Motor neuron (in vitro differentiated cells): ENCODE results near the gene SH3BP4. TPM values are rescaled to one million over a fixed set of nuclear protein-coding genes. Genes with fewer than 3 reads are reported as not detected.

Experiments used
- ATAC-seq, 8 experiments: fragments of 200-7000 bp; cut with Tn5 transposase; replicated peaks in 6 of 8; 2 replicates each; pipeline ENCODE4 v1.8.0; 2021; ENCODE audit warnings: mild to moderate bottlenecking in 8 of 8, moderate library complexity in 8 of 8
- H3K27ac ChIP-seq, 2 donors: fragments of 250-450 bp; sonication (Bioruptor Pico); 2 replicates each; pipeline ENCODE4 v1.9.0; 2021; ENCODE audit warnings: antibody characterized with exemption in 2 of 2, mild to moderate bottlenecking in 2 of 2, moderate library complexity in 1 of 2
- H3K4me1 ChIP-seq, 2 donors: fragments of 250-450 bp; sonication (Bioruptor Pico); replicated peaks in 1 of 2; 2 replicates each; pipeline ENCODE4 v1.6.1; 2021; ENCODE audit warnings: antibody characterized with exemption in 2 of 2, mild to moderate bottlenecking in 2 of 2, moderate library complexity in 1 of 2
- H3K4me3 ChIP-seq, 5 donors: fragments of 250-450 bp; sonication (Bioruptor Pico); 2 replicates each; pipeline ENCODE4 v1.9.0; 2021; ENCODE audit warnings: antibody characterized with exemption in 5 of 5, mild to moderate bottlenecking in 5 of 5, moderate library complexity in 4 of 5
- WGBS, 10 experiments: fragments of 450-650 bp; shearing (Covaris generic); methylation state at CpG; one replicate each; pipeline ENCODE4 v1.0.0; 2022; 5-methylcytosine and 5-hydroxymethylcytosine counted together
- in situ Hi-C, 9 experiments: fragments of 400-800 bp; cut with MboI; loops; one replicate each; pipeline ENCODE4 v1.15.0; 2021; ENCODE audit warnings: low sequenced_read_pairs in 9 of 9, low pct_unique_long_range_greater_than_20kb in 2 of 9; ENCODE audit not compliant: unreplicated experiment in 9 of 9
- total RNA-seq, 8 experiments: library from RNA; unstranded; fragments of 300-600 nt; gene quantifications; 2 replicates each; pipeline versions ENCODE4 v1.2.3 to v1.2.4, GENCODE V29; 2022

SH3BP4 gene
- total RNA-seq, 8 experiments from 2014 or later, result 16.7 to 41.1 (median 26.7) TPM

DNA sequence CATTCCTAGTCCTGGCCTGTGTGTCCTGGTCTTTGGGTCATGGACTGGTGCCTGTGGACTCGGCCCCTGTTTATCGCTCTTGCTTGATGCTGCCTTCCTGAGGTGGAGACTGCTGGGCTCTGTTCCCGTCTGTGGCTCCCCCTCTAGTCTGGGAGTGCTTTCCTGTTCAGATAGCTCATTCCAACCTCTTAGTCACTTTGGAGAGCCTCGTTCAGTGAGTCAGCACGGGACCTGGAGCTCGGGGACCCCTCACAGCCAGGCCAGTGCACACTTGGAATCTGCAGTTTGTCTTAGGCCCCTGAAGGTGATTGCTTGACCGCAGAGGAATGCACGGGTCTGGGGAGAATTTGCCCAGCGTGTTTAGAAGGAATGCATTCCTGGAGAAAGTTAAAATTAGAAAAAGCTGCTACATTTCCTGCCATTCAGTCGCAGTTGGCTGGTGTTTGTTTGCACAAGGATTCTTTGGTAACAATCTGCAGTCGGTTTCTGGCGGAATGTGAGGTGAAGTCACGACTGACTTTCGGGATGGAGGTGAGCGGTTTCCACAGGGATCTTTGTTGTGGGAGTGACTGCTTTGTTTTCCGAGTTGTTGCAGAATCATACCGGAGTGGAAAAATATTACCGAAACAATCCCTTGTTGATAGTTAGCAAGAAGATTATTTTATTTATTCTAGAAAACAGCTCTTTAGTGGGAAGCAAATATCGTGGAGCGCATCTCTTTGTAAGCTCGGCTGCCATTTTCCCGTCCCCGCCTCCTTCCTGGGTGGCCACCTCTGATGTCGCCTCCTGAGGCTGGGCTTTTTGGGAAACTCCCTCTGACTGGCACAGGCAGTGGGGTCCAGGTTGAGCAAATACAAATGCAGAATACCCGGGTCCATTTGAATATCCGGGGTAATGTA lies 29.6 kb downstream of the SH3BP4 start:
- ATAC-seq, result peak; percentile 75 to 95 (median 87)
- no peak overlapping the region for H3K4me3 ChIP-seq
- in situ Hi-C loops, result no loop called here
- H3K27ac ChIP-seq, result peak overlapping the region in 1 of 2 donors; percentile 37
- H3K4me1 ChIP-seq, result peaks cover 33 to 46% of the 10 kb centered on the region in 2 donors
- WGBS, 10 experiments, result 7 to 90% (median 53%) methylated on average over 3 to 22 of the region's 26 CpGs; no CpG with 5 or more reads in 1 of the 10 experiments

DNA sequence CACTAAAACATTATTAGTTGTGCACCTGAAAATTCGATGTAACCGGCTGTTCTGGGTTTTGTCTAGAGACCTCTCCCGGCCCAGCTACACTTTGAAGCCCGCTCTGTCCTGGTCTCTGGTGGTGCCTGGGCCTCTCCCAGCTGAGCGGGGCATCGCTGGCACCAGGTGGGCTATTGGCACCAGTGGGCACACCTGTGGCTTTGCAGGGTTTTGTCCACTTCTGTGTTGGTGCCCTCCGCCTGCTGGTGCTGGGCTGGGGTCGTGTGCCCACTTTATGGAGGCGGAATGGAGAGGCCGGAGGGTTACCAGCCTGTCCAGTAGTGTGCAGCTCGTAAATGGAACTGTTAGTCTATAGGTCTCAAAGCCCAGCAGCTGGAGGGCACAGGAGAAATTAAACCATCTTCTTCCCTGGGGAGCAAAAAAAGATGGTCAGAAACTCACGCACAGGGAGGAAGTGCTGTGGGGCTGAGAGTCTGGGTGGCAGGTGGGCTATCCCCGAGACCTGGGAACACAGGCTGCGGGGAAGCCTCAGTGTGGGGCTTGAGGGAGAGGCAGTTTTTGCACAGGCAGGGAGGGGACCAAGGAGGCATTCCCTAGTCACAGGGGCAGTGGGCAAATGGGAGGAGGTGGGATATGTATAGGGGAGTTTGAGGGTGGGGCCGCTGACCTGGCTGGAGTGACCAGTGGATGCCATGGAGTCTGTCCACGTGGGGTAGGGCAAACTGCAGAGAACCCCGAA lies 30.4 kb downstream of the SH3BP4 start:
- H3K4me3 ChIP-seq, result no peak overlapping the region
- no peak for ATAC-seq
- no peak overlapping the region for H3K27ac ChIP-seq
- in situ Hi-C loops, result no loop called here
- peaks cover 25 to 39% of the 10 kb centered on the region in 2 donors for H3K4me1 ChIP-seq
- 91 to 96% (median 94%) methylated on average over 3 to 9 of the region's 17 CpGs; no CpG with 5 or more reads in 7 of the 10 experiments for WGBS, 10 experiments

DNA sequence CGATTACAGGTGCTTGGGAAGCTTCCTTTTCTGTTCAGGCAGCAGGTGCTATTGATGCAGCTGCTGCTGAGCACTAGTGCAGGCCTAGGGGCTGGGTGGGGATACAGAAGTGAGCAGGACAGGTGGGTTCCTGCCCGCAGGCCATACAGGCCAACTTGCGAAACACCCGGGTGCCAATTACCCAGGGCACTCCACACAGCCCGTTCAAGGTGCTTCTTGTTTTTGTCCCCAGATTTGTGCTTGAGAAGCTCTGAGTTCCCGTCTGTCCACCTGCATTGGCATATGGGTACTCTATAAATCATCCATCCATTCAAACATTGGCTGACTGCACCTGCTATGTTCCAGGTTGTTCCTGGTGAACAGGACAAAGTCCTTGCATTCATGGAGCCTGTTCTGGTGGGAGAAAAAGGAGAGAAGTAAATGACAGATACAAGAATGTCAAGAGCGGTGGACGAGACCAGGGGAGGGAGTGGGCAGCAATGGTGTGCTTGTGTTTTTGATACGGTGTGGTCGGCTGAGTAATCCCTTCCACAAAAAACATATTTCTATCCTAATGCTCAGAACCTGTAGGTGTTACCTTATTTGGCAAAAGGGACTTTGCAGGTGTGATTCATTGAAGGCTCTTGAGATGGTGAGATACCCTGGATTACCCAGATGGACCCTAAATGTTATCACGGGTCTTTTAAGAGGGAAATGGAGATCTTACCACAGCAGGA lies 31.4 kb downstream of the SH3BP4 start:
- in situ Hi-C loops, result no loop called here
- Histone ChIP-seq H3K27ac (no peak overlapping the region), H3K4me3 (no peak overlapping the region), H3K4me1 (peaks cover 21 to 39% of the 10 kb centered on the region in 2 donors)
- 40 to 100% (median 89%) methylated on average over 1 to 8 of the region's 11 CpGs; no CpG with 5 or more reads in 2 of the 10 experiments for WGBS, 10 experiments
- no peak for ATAC-seq

DNA sequence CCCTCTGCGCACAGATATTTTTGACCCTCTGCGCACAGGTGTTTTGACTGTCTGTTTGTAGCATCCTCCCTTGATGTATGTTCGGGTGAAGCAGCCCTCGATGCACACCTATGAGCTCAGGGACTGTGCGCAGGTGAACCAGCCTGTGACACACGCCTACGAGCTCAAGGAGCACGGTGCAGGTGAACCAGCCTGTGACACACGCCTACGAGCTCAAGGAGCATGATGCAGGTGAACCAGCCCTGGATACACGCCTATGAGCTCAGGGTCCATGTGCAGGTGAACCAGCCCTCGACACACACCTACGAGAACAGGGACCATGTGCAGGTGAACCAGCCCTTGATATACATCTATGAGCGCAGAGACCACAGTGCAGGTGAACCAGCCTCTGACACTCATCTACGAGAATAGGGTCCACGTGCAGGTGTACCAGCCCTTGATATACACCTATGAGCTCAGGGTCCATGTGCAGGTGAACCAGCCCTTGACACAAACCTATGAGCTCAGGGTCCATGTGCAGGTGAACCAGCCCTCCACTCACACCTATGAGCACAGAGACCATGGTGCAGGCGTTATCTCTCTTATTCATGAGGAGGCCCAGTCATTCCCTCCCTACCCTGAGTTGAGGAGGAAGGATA lies 33.9 kb downstream of the SH3BP4 start:
- in situ Hi-C loops, result no loop called here
- ATAC-seq, result no peak
- H3K4me1 ChIP-seq, result peaks cover 14 to 33% of the 10 kb centered on the region in 2 donors
- no peak overlapping the region for H3K4me3 ChIP-seq
- H3K27ac ChIP-seq, result no peak overlapping the region
- WGBS, 10 experiments, result 94 to 100% (median 100%) methylated on average over 1 to 11 of the region's 17 CpGs; no CpG with 5 or more reads in 3 of the 10 experiments

DNA sequence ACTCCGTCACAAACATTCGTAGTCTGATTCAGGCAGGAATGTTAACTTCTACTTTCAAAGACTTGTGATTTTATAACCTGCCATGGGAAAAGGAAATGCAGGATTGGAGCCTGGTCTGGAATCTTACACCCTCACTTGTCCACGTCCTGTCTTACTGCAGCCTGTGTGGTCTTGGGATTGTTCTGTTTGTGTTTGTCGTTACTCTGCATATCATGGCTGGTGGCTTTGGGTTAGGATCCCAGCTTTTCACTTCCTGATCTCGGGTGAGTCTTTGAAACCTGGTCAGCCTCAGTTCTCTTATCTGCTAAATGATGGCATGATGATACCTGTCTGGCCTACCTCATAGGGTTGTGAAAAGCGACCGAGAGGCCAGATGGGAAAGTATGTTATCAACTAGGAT lies 34.6 kb downstream of the SH3BP4 start:
- Histone ChIP-seq H3K27ac (no peak overlapping the region), H3K4me1 (peaks cover 8 to 29% of the 10 kb centered on the region in 2 donors), H3K4me3 (no peak overlapping the region)
- no peak for ATAC-seq
- 92 to 100% (median 95%) methylated on average over 2 to 7 of the region's 7 CpGs; no CpG with 5 or more reads in 3 of the 10 experiments for WGBS, 10 experiments
- in situ Hi-C loops, result no loop called here

DNA sequence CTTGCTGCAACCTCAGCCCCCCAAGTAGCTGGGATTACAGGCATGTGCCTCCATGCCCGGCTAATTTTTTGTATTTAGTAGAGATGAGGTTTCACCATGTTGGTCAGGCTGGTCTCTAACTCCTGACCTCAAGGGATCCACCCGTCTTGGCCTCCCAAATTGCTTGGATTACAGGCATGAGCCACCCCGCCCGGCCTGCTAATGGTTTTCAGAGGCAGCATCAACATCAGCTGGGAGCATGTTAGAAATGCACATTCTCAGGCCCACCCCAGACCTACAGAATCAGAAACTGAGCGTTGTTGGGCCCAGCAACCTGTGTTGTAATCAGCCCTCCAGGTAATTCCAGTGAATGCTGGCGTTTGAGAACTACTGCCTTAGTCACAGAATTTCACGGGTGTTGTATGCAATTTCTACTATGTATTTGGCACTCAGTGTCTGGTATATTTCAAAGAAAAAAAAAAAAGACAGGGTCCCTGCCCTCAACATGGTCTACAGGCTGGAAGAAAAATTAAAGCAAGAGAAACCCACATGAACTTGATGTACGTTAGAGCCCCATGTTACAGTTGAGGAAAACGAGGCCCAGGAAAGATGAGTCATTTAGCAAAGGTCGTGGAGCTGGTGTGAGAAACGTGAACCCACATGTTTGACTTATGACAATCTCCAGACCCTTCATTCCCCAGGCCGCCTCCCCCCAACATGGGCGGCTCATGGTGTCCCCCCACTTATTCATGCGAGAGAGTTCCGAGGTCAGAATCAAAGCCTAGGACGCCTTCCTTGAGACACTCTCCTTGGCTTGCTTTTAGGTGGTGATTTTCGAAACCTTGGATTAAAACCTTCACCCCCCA lies 35.3 kb downstream of the SH3BP4 start:
- in situ Hi-C loops, result no loop called here
- peaks cover under 1 to 27% of the 10 kb centered on the region in 2 donors for H3K4me1 ChIP-seq
- 80 to 100% (median 92%) methylated on average over 2 to 13 of the region's 17 CpGs for WGBS, 10 experiments
- H3K27ac ChIP-seq, result no peak overlapping the region
- H3K4me3 ChIP-seq, result no peak overlapping the region
- peak in 1 of 8 experiments; percentile 71 for ATAC-seq

DNA sequence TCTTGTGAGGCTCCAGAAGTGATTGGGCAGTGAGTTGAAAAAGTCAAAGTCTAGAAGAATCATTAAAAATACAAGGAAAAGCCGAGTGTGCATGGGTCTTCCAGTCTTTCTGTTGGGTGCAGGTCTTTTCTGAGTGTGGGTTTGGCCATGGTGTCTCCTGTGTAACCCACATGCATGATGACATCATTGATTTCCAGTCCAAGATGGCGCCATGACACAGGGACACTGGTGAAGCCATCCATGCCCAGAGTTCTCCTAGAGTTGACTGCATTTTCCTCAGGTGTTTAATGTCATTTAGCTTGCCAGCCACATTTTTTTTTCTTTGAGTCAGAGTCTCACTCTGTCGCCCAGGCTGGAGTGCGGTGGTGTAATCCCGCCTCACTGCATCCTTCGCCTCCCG lies 35.9 kb downstream of the SH3BP4 start:
- 97 to 100% (median 100%) methylated on average over 1 to 6 of the region's 7 CpGs; no CpG with 5 or more reads in 4 of the 10 experiments for WGBS, 10 experiments
- in situ Hi-C loops, result no loop called here
- peaks cover 0 to 24% of the 10 kb centered on the region in 2 donors for H3K4me1 ChIP-seq

DNA sequence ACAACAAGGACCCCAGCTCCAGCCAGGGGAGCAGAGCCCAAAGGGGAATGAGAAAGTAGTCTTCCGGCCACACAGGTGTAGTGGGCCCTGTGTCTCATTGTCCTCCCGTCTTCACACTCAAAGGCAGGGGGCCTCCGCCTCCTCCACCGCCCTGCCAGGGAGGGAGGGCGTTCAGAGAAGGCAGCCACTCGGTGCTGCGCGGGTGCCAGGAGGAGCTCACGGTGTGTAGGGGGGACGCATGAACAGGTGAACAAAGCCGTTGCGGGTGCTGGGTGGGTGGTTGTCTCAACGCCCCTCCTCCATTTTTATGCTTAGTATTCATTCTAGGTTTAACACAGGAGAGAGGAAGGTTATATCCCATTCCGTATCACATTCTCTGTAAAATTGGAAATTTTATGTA lies 36.7 kb downstream of the SH3BP4 start:
- ATAC-seq, result no peak
- H3K4me1 ChIP-seq, result peaks cover 3 to 22% of the 10 kb centered on the region in 2 donors
- H3K27ac ChIP-seq, result no peak overlapping the region
- 58 to 100% (median 100%) methylated on average over 1 to 5 of the region's 14 CpGs; no CpG with 5 or more reads in 5 of the 10 experiments for WGBS, 10 experiments
- in situ Hi-C loops, result no loop called here
- H3K4me3 ChIP-seq, result no peak overlapping the region

More for the DNA sequence above, 35.9 kb downstream of the SH3BP4 start:
- Histone ChIP-seq H3K4me3 (no peak overlapping the region), H3K27ac (no peak overlapping the region)
- no peak for ATAC-seq

DNA sequence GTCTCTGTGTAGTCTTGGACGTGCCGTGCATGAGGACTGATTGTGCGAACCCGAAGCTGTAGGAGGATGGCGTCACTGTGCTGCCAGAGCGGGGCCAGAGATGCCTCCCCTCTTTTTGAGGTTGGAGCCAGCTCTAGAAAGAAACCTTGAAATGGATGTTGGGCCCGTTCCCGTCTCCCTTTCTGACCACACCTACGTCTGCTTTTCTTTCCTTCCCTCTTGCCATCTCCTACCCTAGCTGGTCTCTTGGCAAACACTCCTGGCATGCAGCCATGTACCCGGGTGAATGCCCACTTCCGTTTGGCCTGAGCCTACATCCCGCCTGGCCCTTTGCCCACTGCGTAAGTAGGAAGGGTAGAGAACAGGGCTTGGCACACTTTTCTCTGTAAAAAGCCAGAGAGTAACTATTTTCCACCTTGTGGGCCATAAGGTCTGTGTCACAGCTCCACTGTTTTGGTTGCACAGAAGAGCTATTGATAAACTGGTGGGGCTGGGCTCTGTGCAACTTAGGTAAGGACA lies 37.4 kb downstream of the SH3BP4 start:
- in situ Hi-C loops, result no loop called here
- peaks cover 11 to 26% of the 10 kb centered on the region in 2 donors for H3K4me1 ChIP-seq
- WGBS, 10 experiments, result 74 to 100% (median 96%) methylated on average over 2 to 10 of the region's 13 CpGs; no CpG with 5 or more reads in 2 of the 10 experiments
- H3K4me3 ChIP-seq, result no peak overlapping the region
- no peak overlapping the region for H3K27ac ChIP-seq
- ATAC-seq, result peak in 1 of 8 experiments; percentile 57

DNA sequence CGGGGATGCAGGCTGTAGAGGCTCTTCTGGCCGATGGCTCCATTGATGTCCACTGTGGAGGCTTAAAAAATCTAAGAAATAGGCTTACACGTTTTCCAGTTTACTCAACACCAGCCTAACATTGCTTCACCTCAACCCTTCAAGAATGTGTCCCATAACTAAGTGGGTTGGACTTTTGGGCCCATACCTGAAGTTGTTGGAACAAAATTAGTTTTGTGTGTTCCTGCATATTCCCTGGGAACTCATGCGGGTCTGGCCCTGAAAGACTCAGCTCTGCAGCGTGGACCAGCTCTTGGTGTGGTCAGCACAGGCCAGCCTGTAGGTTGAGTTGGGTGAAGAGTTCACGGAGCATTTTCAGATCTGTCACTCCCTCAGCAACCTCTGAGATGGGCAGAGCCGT lies 38.5 kb downstream of the SH3BP4 start:
- WGBS, 10 experiments, result 60 to 100% (median 95%) methylated on average over 1 to 5 of the region's 7 CpGs; no CpG with 5 or more reads in 1 of the 10 experiments
- Histone ChIP-seq H3K4me1 (peaks cover 21 to 33% of the 10 kb centered on the region in 2 donors), H3K27ac (no peak overlapping the region), H3K4me3 (no peak overlapping the region)
- in situ Hi-C loops, result no loop called here
- no peak for ATAC-seq

DNA sequence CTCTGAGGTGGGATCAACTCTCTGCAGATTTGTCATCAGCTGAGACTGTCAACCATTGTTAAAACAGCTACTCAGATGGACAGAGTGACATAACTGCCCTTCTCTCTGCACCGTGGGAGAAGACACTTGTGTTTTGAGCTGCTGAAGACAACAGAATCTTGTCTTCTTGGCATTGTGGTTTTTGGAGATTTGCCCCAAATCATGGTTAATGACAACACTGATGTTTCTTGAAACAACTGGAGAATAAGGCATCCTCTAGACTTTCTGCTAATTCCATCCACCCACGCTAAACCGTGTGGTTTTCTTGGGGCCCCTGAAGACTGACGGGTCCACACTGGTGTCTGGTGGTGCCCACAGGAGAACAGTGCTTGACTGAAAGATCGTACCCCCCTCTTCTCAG lies 39.5 kb downstream of the SH3BP4 start:
- Histone ChIP-seq H3K27ac (no peak overlapping the region), H3K4me1 (peaks cover 29 to 43% of the 10 kb centered on the region in 2 donors), H3K4me3 (no peak overlapping the region)
- no peak for ATAC-seq
- in situ Hi-C loops, result no loop called here
- 17 to 100% (median 80%) methylated on average over 1 of the region's 5 CpGs; no CpG with 5 or more reads in 3 of the 10 experiments for WGBS, 10 experiments
